RWPE2 (cell line): ENCODE measurements around the gene SUMF1.

Experiments
- ATAC-seq: fragments of 200-7000 bp; cut with Tn5 transposase; 3 replicates; pipeline ENCODE4 v1.9.1; 2021; ENCODE audit warnings: low read depth
- DNase-seq: peaks from one replicate; pipeline ENCODE4 v3.0.0-alpha.2; 2020; ENCODE audit warnings: low spot score
- H3K27ac ChIP-seq: fragments of 450-650 bp; 2 replicates; pipeline ENCODE4 v1.5.1; 2017; ENCODE audit warnings: mild to moderate bottlenecking; ENCODE audit not compliant: poor library complexity, severe bottlenecking
- H3K27me3 ChIP-seq: fragments of 250-450 bp; sonication (Bioruptor Pico); 2 replicates; pipeline ENCODE4 v1.5.1; 2021; ENCODE audit warnings: mild to moderate bottlenecking, moderate library complexity; ENCODE audit not compliant: insufficient read depth, poor library complexity, severe bottlenecking
- H3K36me3 ChIP-seq: fragments of 250-450 bp; sonication (Bioruptor Pico); 2 replicates; pipeline ENCODE4 v1.5.1; 2020; ENCODE audit warnings: low read depth, mild to moderate bottlenecking, moderate library complexity
- H3K4me1 ChIP-seq: fragments of 250-450 bp; sonication (Bioruptor Pico); 2 replicates; pipeline ENCODE4 v1.5.1; 2021; ENCODE audit warnings: mild to moderate bottlenecking, moderate library complexity; ENCODE audit not compliant: insufficient read depth, poor library complexity, severe bottlenecking
- H3K4me3 ChIP-seq: fragments of 250-450 bp; sonication (Bioruptor Pico); 2 replicates; pipeline ENCODE4 v1.5.1; 2021; ENCODE audit warnings: mild to moderate bottlenecking, moderate library complexity; ENCODE audit not compliant: severe bottlenecking
- H3K9me3 ChIP-seq: fragments of 250-450 bp; sonication (Bioruptor Pico); 2 replicates; pipeline ENCODE4 v1.5.1; 2021; ENCODE audit warnings: mild to moderate bottlenecking, moderate library complexity; ENCODE audit not compliant: severe bottlenecking
- TF ChIP-seq, protein P1 (sequence below): fragments of 450-650 bp; IDR thresholded peaks from one replicate; pipeline ENCODE4 v1.5.1; 2017; ENCODE audit warnings: mild to moderate bottlenecking, moderate library complexity; ENCODE audit not compliant: poor library complexity, severe bottlenecking

The SUMF1 gene

DNA sequence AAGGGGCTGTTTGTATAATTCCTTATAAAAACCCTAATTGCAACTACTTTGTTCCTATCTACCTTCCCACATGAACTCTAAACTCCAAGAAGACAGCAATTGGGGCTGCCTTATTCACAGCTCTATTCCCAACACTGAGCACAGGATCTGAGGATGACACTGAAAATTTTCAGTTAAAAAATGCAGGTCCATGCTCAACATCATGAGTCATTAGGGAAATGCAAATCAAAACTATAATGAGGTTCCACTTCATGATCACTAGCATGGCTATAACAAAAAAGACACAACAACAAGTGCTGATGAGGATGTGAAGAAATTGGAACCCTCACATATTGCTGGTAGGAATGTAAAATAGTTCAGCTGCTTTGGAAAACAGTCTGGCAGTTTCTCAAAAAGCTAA is 12.9 kb downstream of the SUMF1 start:
- Histone ChIP-seq H3K27ac (no peak overlapping the region), H3K4me1 (no peaks in the 10 kb centered on the region), H3K36me3 (peaks cover 14% of the 10 kb centered on the region), H3K27me3 (no peaks in the 10 kb centered on the region), H3K4me3 (no peak overlapping the region), H3K9me3 (no peaks in the 10 kb centered on the region)
- ATAC-seq (no peak), DNase-seq (no peak)
- TF ChIP-seq, protein P1, sequence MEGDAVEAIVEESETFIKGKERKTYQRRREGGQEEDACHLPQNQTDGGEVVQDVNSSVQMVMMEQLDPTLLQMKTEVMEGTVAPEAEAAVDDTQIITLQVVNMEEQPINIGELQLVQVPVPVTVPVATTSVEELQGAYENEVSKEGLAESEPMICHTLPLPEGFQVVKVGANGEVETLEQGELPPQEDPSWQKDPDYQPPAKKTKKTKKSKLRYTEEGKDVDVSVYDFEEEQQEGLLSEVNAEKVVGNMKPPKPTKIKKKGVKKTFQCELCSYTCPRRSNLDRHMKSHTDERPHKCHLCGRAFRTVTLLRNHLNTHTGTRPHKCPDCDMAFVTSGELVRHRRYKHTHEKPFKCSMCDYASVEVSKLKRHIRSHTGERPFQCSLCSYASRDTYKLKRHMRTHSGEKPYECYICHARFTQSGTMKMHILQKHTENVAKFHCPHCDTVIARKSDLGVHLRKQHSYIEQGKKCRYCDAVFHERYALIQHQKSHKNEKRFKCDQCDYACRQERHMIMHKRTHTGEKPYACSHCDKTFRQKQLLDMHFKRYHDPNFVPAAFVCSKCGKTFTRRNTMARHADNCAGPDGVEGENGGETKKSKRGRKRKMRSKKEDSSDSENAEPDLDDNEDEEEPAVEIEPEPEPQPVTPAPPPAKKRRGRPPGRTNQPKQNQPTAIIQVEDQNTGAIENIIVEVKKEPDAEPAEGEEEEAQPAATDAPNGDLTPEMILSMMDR = no peak

DNA sequence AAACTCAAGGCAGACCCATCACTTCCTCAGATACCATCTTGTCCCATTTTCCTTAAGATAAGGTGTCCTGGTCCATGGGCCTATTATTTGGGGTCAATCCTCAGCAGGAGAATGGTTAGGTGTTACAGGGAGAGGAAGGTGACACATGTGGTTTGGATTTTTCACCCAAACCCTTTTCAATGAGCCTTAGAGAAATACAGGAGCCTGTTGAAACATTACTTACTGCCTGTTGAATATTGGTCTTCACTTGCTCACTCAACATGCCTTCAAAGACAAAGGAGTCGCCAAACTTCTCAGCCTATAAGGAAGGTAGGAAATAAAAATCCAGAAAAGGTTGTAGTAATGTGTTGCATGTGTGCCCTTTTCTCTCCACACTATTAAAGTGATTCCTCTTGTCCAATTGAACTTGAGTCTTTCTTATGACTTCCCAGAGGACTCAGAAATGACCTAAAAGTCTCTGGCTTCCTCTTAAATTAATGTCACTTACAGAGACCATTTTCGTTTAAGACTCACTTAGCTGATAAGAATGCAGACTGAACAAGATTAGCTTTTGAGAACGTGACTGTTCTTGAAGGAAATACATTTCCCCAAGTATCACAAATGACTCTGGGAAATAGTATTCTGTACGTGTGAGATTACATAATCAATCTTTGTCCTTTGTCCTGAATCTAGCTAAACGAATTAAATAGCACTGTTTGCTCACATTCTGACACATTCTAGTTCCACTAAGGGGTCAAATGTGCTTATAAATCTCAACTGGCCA is 17.8 kb downstream of the SUMF1 start:
- Histone ChIP-seq H3K27ac (no peak overlapping the region), H3K27me3 (no peaks in the 10 kb centered on the region), H3K9me3 (no peaks in the 10 kb centered on the region), H3K4me1 (no peaks in the 10 kb centered on the region), H3K36me3 (peaks cover 33% of the 10 kb centered on the region), H3K4me3 (no peak overlapping the region)
- ATAC-seq (no peak), DNase-seq (no peak)
- TF ChIP-seq, protein P1 = no peak

DNA sequence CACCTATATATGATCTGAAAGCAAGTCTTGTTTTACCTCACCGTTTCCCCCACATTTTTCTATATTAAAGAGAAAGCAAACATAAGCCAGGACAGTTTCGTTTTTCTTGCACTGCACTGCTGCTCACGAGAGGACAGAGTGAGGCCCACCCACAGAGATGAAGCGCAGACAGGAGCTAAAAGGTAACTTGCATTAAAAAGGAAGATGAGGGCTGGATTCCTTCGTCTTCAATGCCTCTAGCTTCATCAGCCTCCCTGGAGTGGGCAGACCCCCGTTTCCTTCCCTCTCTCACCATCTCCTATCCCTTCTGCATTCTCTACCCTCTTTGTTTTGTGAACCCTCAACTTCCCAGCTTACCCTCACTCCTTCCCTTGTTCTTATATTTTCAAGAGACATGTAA is 18.9 kb downstream of the SUMF1 start:
- DNase-seq (no peak), ATAC-seq (no peak)
- H3K27ac ChIP-seq = no peak overlapping the region
- no peak overlapping the region for H3K4me3 ChIP-seq
- TF ChIP-seq, protein P1 = no peak
- no peaks in the 10 kb centered on the region for H3K4me1 ChIP-seq
- peaks cover 33% of the 10 kb centered on the region for H3K36me3 ChIP-seq
- H3K9me3 ChIP-seq = no peaks in the 10 kb centered on the region
- H3K27me3 ChIP-seq = no peaks in the 10 kb centered on the region

DNA sequence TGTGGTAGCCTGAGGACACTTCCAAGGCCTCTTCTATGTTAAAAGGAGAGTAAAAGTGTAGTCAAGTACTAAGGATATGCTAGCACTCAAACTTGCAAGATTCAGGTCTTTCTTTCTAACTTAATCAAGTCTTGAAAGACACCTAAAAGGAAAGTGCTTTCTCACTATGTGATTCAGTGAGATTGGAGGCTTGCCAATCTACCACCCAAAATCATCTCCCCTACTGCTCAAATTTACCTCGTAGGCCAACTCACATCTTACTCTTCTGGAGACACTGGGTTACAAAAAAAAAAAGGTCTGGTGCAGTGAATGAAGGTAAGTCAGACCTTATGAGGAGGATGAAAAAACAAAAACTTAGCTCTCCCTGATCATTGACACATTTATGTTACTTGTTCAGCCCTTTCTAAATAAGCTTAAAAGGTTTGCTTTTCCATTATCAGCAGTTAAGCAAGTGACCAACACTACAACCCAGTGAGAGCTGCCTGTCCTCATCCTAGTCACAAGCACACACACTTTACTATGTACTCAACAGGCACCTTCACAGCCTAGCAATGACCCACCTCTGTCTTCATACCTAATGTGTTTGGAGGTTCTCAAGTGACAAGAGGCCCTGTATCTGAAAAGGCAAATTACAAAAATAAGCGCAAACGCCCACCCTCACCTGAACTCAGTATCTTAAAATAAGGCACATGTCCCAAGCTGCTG is 19.6 kb downstream of the SUMF1 start:
- no peak for DNase-seq
- Histone ChIP-seq H3K4me3 (no peak overlapping the region), H3K27me3 (no peaks in the 10 kb centered on the region), H3K4me1 (no peaks in the 10 kb centered on the region), H3K27ac (no peak overlapping the region), H3K36me3 (peaks cover 33% of the 10 kb centered on the region), H3K9me3 (no peaks in the 10 kb centered on the region)
- TF ChIP-seq, protein P1 = no peak
- no peak for ATAC-seq

DNA sequence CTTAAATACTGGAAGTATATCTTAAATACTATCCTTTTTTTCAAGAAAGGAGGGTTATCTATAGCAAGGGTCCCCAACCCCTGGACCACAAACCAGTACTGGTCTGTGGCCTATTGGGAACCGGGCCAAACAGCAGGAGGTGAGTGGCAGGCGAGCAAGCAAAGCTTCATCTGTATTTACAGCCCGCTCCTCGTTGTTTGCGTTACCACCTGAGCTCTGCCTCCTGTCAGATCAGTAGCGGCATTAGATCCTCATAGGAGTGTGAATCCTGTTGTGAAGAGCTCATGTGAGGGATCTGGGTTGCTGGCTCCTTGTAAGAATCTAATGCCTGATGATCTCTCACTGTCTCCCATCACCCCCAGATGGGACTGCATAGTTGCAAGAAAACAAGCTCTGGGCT is 26.1 kb downstream of the SUMF1 start:
- Histone ChIP-seq H3K27ac (no peak overlapping the region), H3K36me3 (peaks cover 12% of the 10 kb centered on the region), H3K9me3 (no peaks in the 10 kb centered on the region), H3K27me3 (no peaks in the 10 kb centered on the region), H3K4me3 (no peak overlapping the region), H3K4me1 (no peaks in the 10 kb centered on the region)
- DNase-seq (no peak), ATAC-seq (no peak)
- TF ChIP-seq, protein P1 = no peak
